Measurements from ENCODE around the gene LHX1. TPM values are rescaled to one million over a fixed set of nuclear protein-coding genes. Genes with fewer than 3 reads are reported as not detected.
A peak's percentile ranks its signal among the peaks of the same experiment; 100 is the strongest.

LHX1 gene
- total and polyA plus RNA-seq, 2 of the 8 experiments (the other 6 are each of a cell fraction or from before 2014, with no cell fraction given) = 0.26 to 0.93 TPM

- TF ChIP-seq SUZ12 (IDR thresholded peaks at IDR 0.05; ENCODE audit: low read length) (peak; percentile 26; the same call in 1 of the 2 replicates), RXRA (IDR thresholded peaks at IDR 0.05; ENCODE audit: insufficient read depth, low read depth, low read length) (no peak), SIRT6 (IDR thresholded peaks at IDR 0.05; ENCODE audit: low read length) (no peak), RAD21 (IDR thresholded peaks at IDR 0.05 in 1 of 2, conservative IDR thresholded peaks at IDR 0.05 in 1 of 2; ENCODE audit: low read depth in 2 of 2, low read length in 2 of 2) (peak in 1 of 2 experiments; percentile 39; a peak in 2 of 4 replicates), SP2 (IDR thresholded peaks at IDR 0.05; ENCODE audit: low read length) (no peak), TEAD4 (IDR thresholded peaks at IDR 0.05; ENCODE audit: low read depth, low read length) (no peak), CTCF (IDR thresholded peaks at IDR 0.05; ENCODE audit: control extremely low read depth in 1 of 3, insufficient read depth in 1 of 3, low read depth in 1 of 3, low read length in 3 of 3) (peak; percentile 5 to 45 (median 37); a peak in 3 of 4 replicates), CTBP2 (IDR thresholded peaks at IDR 0.05; ENCODE audit: borderline replicate concordance, insufficient read depth, insufficient read length, low read length) (peak; percentile 43), CBX8 (IDR thresholded peaks at IDR 0.05; ENCODE audit: borderline replicate concordance, low read depth, low read length) (no peak), MAX (IDR thresholded peaks at IDR 0.05) (no peak)
Measured at GRCh38 chr17:36934144-36934691, 3.1 kb upstream of the LHX1 start (continued).

Data from H1 (cell line).